ENCODE results near the gene FMN1.

- TF ChIP-seq MYC (IDR thresholded peaks at IDR 0.05; ENCODE audit: borderline replicate concordance, low read length), result no peak
- TF ChIP-seq, protein P1, sequence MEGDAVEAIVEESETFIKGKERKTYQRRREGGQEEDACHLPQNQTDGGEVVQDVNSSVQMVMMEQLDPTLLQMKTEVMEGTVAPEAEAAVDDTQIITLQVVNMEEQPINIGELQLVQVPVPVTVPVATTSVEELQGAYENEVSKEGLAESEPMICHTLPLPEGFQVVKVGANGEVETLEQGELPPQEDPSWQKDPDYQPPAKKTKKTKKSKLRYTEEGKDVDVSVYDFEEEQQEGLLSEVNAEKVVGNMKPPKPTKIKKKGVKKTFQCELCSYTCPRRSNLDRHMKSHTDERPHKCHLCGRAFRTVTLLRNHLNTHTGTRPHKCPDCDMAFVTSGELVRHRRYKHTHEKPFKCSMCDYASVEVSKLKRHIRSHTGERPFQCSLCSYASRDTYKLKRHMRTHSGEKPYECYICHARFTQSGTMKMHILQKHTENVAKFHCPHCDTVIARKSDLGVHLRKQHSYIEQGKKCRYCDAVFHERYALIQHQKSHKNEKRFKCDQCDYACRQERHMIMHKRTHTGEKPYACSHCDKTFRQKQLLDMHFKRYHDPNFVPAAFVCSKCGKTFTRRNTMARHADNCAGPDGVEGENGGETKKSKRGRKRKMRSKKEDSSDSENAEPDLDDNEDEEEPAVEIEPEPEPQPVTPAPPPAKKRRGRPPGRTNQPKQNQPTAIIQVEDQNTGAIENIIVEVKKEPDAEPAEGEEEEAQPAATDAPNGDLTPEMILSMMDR (IDR thresholded peaks at IDR 0.05), result no peak
Measured at GRCh38 chr15:33138000-33138399, 56.5 kb downstream of the FMN1 start.

Measured in A549 (cell line).